Measurements from ENCODE around the gene ANXA10. TPM values are rescaled to one million over a fixed set of nuclear protein-coding genes. Genes with fewer than 3 reads are reported as not detected.
A peak's percentile ranks its signal among the peaks of the same experiment; 100 is the strongest.
"Not testable (repeated sequence)": the region's sequence is repeated elsewhere in the genome, so short reads cannot be mapped to it uniquely, and the experiment has no call there.

ANXA10 gene
- total RNA-seq, 1 experiment from 2014 or later, result 0.47 TPM

- DNase-seq (no peak), ATAC-seq (no peak)
- Histone ChIP-seq H3K4me1 (ENCODE audit: insufficient read depth, low read length) (peaks cover 7% of the 10 kb centered on the region), H3K9me3 (ENCODE audit: low read length) (0 out of 2 replicates have a peak, but pooled peaks cover 7% of the 10 kb centered on the region), H3K4me2 (ENCODE audit: low read length) (no peak overlapping the region), H3K27ac (ENCODE audit: low read length) (no peak overlapping the region), H3K4me3 (ENCODE audit: low read length) (no peak overlapping the region), H4K20me1 (ENCODE audit: low read length) (no peaks in the 10 kb centered on the region), H2AFZ (ENCODE audit: low read length) (no peak overlapping the region), H3K36me3 (ENCODE audit: low read depth, low read length) (no peaks in the 10 kb centered on the region), H3K27me3 (ENCODE audit: low read length) (no peaks in the 10 kb centered on the region), H3K9me2 (replicated peaks; ENCODE audit: low read length) (no peaks in the 10 kb centered on the region), H3F3A (ENCODE audit: low read length, unreplicated experiment) (no peaks in the 10 kb centered on the region), H3K79me2 (ENCODE audit: low read length) (no peaks in the 10 kb centered on the region), H3K9ac (ENCODE audit: low read length) (no peak overlapping the region)
- POLR2A ChIA-PET (ENCODE audit: unreplicated experiment), result no interaction called here
- BruUV-seq (replicated peaks), result no TSS peak
- intact Hi-C loops (cut with micrococcal nuclease), result no loop called here
- CTCF ChIA-PET, result no interaction called here
- TF ChIP-seq EZH2phosphoT487 (IDR thresholded peaks at IDR 0.05; ENCODE audit: borderline replicate concordance, low read length), result no peak
- TF ChIP-seq, protein P1, sequence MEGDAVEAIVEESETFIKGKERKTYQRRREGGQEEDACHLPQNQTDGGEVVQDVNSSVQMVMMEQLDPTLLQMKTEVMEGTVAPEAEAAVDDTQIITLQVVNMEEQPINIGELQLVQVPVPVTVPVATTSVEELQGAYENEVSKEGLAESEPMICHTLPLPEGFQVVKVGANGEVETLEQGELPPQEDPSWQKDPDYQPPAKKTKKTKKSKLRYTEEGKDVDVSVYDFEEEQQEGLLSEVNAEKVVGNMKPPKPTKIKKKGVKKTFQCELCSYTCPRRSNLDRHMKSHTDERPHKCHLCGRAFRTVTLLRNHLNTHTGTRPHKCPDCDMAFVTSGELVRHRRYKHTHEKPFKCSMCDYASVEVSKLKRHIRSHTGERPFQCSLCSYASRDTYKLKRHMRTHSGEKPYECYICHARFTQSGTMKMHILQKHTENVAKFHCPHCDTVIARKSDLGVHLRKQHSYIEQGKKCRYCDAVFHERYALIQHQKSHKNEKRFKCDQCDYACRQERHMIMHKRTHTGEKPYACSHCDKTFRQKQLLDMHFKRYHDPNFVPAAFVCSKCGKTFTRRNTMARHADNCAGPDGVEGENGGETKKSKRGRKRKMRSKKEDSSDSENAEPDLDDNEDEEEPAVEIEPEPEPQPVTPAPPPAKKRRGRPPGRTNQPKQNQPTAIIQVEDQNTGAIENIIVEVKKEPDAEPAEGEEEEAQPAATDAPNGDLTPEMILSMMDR (conservative IDR thresholded peaks at IDR 0.05; ENCODE audit: low read depth, low read length), result no peak
- no peak for TF ChIP-seq EZH2 (IDR thresholded peaks at IDR 0.05; ENCODE audit: low read length, unreplicated experiment)
These were observed 111.0 kb downstream of the ANXA10 start for GRCh38 chr4:168203233-168203911.

- TF ChIP-seq EZH2phosphoT487 (IDR thresholded peaks at IDR 0.05; ENCODE audit: borderline replicate concordance, low read length) (no peak), EZH2 (IDR thresholded peaks at IDR 0.05; ENCODE audit: low read length, unreplicated experiment) (no peak)
- TF ChIP-seq, protein P1 (conservative IDR thresholded peaks at IDR 0.05; ENCODE audit: low read depth, low read length), result no peak
- H3K36me3 ChIP-seq (ENCODE audit: low read depth, low read length), result no peaks in the 10 kb centered on the region
- H3K9me2 ChIP-seq (replicated peaks; ENCODE audit: low read length), result no peaks in the 10 kb centered on the region
- peak; percentile 85 for ATAC-seq
- H3F3A ChIP-seq (ENCODE audit: low read length, unreplicated experiment), result no peaks in the 10 kb centered on the region
- DNase-seq, result peak; percentile 4
- H3K9ac ChIP-seq (ENCODE audit: low read length), result no peak overlapping the region
- BruUV-seq (replicated peaks), result no TSS peak
- peaks cover 8% of the 10 kb centered on the region for H3K4me1 ChIP-seq (ENCODE audit: insufficient read depth, low read length)
- no peaks in the 10 kb centered on the region for H4K20me1 ChIP-seq (ENCODE audit: low read length)
- ChIA-PET POLR2A (ENCODE audit: unreplicated experiment) (interaction anchor here (0.5 kb wide), 1 partner anchor 82 kb away, joined by 4 read pairs; no protein-coding TSS in a partner anchor), CTCF (interaction anchor here (0.5 kb wide), 1 partner anchor 12 kb away, joined by 3 read pairs; no protein-coding TSS in a partner anchor)
- H3K79me2 ChIP-seq (ENCODE audit: low read length), result no peaks in the 10 kb centered on the region
- H3K4me2 ChIP-seq (ENCODE audit: low read length), result no peak overlapping the region
- H3K4me3 ChIP-seq (ENCODE audit: low read length), result no peak overlapping the region
- H3K27ac ChIP-seq (ENCODE audit: low read length), result no peak overlapping the region
- intact Hi-C loops (cut with micrococcal nuclease), result no loop called here
- H3K9me3 ChIP-seq (ENCODE audit: low read length), result no peaks in the 10 kb centered on the region
- H2AFZ ChIP-seq (ENCODE audit: low read length), result no peak overlapping the region
- no peaks in the 10 kb centered on the region for H3K27me3 ChIP-seq (ENCODE audit: low read length)
These were observed 116.7 kb downstream of the ANXA10 start for GRCh38 chr4:168208957-168209614.

DNA sequence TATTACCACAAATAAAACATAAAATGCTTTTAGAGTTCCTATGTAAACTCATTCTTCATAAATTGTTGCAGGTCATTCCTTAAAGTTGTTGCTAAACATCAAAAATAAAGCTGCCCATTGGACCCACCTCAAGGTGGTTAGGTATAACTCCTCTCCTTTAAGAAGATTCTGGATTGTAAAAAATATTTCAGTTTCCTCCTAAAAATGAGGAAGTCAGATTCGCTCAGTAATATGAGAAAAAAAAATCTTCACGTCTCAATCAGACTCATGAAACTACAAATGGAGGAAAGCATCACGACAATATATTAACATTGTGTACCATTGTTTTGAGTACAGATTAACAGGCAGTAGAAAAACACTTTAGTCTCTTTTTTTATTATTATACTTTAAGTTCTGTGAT lies 120.3 kb downstream of the ANXA10 start:
- no peaks in the 10 kb centered on the region for H3F3A ChIP-seq (ENCODE audit: low read length, unreplicated experiment)
- intact Hi-C loops (cut with micrococcal nuclease), result no loop called here
- TF ChIP-seq, protein P1 (conservative IDR thresholded peaks at IDR 0.05; ENCODE audit: low read depth, low read length), result no peak
- no peak for TF ChIP-seq EZH2 (IDR thresholded peaks at IDR 0.05; ENCODE audit: low read length, unreplicated experiment)
- no peak for TF ChIP-seq EZH2phosphoT487 (IDR thresholded peaks at IDR 0.05; ENCODE audit: borderline replicate concordance, low read length)
- no peaks in the 10 kb centered on the region for H3K9me3 ChIP-seq (ENCODE audit: low read length)
- peaks cover 9% of the 10 kb centered on the region for H3K4me1 ChIP-seq (ENCODE audit: insufficient read depth, low read length)
- ChIA-PET CTCF (no interaction called here), POLR2A (ENCODE audit: unreplicated experiment) (no interaction called here)
- no peaks in the 10 kb centered on the region for H3K27me3 ChIP-seq (ENCODE audit: low read length)
- H3K4me3 ChIP-seq (ENCODE audit: low read length), result no peak overlapping the region
- no peak overlapping the region for H3K27ac ChIP-seq (ENCODE audit: low read length)
- no peaks in the 10 kb centered on the region for H3K79me2 ChIP-seq (ENCODE audit: low read length)
- no peak for DNase-seq
- no TSS peak for BruUV-seq (replicated peaks)
- H3K36me3 ChIP-seq (ENCODE audit: low read depth, low read length), result no peaks in the 10 kb centered on the region
- no peaks in the 10 kb centered on the region for H3K9me2 ChIP-seq (replicated peaks; ENCODE audit: low read length)
- no peaks in the 10 kb centered on the region for H4K20me1 ChIP-seq (ENCODE audit: low read length)
- no peak overlapping the region for H3K4me2 ChIP-seq (ENCODE audit: low read length)
- no peak overlapping the region for H2AFZ ChIP-seq (ENCODE audit: low read length)
- ATAC-seq, result no peak
- no peak overlapping the region for H3K9ac ChIP-seq (ENCODE audit: low read length)

- H3K9ac ChIP-seq (ENCODE audit: low read length); POLR2A ChIA-PET (ENCODE audit: unreplicated experiment); H3K9me3 ChIP-seq (ENCODE audit: low read length); H3K4me2 ChIP-seq (ENCODE audit: low read length); ATAC-seq; H3K79me2 ChIP-seq (ENCODE audit: low read length); H3K27me3 ChIP-seq (ENCODE audit: low read length); DNase-seq; BruUV-seq (replicated peaks); H4K20me1 ChIP-seq (ENCODE audit: low read length); H2AFZ ChIP-seq (ENCODE audit: low read length); H3F3A ChIP-seq (ENCODE audit: low read length, unreplicated experiment); intact Hi-C loops (cut with micrococcal nuclease); H3K9me2 ChIP-seq (replicated peaks; ENCODE audit: low read length); H3K4me3 ChIP-seq (ENCODE audit: low read length); H3K27ac ChIP-seq (ENCODE audit: low read length); H3K36me3 ChIP-seq (ENCODE audit: low read depth, low read length); CTCF ChIA-PET: not testable (repeated sequence)
- H3K4me1 ChIP-seq (ENCODE audit: insufficient read depth, low read length), result peaks cover 17% of the 10 kb centered on the region
These were observed 121.2 kb downstream of the ANXA10 start for GRCh38 chr4:168213511-168213910.

Data from PC-3 (cell line).